GM19397 (cell line): ENCODE data around the gene ATP2A1.

Experiments
- ATAC-seq: cut with Tn5 transposase; IDR thresholded peaks from one replicate; pipeline ENCODE4 v1.9.1; 2021; ENCODE audit warnings: mild to moderate bottlenecking, moderate library complexity; ENCODE audit not compliant: unreplicated experiment

ATP2A1 gene

DNA sequence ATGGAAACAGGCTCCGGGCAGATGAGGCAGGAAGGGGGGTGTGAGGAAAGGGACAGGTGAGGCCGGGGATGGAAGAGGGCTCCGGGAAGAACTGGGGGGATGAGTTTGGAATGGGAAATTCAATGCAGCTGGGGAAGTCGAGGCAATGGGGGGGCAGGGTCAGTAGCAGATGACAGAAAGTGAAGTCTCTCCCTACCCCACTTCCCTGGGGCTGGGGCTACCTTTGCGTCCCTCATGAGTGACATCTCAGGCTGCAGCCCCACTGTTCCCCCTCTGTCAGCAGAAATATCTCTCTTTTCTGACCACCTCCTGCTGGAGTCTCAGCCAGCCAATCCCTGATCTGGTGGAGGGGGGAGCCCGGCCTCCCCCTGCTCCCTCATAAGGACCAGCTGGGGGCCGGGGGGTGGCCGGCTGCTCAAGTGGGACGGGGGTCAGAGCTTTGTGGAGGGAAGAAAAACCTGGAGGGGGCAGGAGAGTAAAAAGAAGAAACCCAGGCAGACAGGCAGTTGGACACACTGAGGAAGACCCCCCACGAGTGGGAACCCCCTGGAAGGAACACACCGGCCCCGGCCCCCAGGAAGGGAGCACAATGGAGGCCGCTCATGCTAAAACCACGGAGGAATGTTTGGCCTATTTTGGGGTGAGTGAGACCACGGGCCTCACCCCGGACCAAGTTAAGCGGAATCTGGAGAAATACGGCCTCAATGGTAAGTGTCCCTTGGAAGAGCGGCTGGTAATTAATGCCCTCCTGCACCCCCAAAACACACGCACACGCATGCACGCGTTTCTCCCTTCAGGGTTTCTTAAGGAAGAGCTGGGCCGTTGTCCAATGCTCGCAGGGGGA is at the start of gene ATP2A1:
TSS of gene ATP2A1 (plus strand) at position 406 of the 844 bp plus-strand sequence. CDS start at position 590, 184 bp downstream.
- ATAC-seq, result no peak

DNA sequence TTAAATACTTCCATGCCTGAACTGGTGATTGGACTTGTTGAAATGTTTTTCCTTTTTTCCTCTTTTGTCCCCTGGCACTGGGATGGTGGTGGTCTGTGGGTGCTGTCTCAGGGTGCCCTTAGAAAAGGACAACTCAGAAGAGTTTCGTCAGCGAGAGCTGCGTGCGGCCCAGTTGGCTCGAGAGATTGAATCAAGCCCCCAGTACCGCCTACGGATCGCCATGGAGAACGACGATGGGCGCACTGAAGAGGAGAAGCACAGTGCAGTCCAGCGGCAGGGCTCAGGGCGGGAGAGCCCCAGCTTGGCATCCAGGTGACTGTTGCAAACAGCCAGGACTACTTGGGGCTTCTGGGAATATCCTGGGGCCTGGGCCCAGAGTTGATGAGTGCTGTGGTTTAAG is 48.5 kb upstream of the ATP2A1 start:
- no peak for ATAC-seq

DNA sequence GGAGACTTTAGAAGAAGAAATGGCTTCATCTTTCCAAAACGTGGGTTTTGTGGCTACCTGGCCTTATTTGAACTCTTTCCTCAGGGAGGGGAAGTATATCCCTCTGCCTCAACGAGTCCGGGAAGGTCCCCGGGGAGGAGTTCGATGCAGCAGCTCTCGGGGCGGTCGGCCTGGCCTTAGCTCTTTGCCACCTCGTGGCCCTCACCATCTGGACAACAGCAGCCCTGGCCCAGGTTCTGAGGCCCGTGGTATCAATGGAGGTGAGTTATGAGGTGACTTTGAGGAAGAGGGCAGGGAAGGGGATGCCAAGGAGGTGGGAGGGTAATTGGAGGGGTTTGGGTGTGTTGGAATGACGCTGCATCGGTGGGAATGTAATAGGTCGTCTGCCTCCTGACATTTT is 47.8 kb upstream of the ATP2A1 start:
- ATAC-seq, result no peak

DNA sequence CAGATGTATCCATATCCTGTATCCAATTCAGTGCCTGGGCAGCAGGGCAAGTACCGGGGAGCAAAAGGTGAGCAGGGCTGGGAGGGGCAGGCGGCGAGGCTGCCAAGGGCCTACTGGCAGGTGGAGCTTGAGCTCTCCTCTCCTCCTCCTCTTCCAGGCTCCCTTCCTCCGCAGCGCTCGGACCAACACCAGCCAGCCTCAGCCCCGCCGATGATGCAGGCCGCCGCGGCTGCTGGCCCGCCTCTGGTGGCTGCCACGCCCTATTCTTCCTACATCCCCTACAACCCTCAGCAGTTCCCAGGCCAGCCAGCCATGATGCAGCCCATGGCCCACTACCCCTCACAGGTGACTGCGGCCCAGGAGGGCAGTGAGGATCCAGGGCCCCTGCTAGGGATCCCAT is 43.9 kb upstream of the ATP2A1 start:
- ATAC-seq, result no peak

DNA sequence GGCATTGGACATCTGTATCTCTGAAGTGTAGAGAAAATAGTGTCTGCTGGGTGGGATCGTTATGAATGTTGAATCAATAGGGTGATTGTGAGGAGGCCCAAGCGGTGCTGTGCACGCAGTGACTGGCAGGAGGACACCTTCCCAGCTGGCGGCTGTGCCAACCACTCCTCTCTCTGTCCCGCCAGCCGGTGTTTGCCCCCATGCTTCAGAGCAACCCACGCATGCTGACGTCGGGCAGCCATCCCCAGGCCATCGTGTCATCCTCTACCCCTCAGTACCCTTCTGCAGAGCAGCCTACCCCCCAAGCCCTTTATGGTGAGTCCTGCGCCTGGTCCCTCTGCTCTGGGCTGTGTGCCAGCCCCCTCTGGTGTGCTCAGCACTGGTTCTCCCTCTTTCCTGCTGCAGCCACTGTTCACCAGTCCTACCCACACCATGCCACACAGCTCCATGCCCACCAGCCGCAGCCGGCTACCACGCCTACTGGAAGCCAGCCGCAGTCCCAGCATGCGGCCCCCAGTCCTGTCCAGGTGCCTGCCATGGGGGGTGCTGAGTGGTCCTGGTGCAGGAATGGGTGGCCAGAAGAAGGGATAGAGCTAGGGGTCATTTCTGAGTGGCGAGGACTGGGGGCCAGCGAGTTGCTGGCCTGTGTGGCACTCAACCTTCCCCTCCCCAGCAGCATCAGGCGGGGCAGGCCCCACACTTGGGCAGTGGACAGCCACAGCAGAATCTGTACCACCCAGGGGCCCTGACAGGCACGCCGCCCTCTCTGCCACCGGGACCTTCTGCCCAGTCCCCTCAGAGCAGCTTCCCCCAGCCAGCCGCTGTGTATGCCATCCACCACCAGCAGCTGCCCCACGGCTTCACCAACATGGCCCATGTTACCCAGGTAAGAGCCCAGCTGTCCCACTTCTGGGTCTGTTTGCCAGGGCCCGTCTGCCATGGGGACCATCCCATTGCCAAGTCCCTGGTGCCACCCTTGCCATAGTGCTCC is 43.1 kb upstream of the ATP2A1 start:
- no peak for ATAC-seq

DNA sequence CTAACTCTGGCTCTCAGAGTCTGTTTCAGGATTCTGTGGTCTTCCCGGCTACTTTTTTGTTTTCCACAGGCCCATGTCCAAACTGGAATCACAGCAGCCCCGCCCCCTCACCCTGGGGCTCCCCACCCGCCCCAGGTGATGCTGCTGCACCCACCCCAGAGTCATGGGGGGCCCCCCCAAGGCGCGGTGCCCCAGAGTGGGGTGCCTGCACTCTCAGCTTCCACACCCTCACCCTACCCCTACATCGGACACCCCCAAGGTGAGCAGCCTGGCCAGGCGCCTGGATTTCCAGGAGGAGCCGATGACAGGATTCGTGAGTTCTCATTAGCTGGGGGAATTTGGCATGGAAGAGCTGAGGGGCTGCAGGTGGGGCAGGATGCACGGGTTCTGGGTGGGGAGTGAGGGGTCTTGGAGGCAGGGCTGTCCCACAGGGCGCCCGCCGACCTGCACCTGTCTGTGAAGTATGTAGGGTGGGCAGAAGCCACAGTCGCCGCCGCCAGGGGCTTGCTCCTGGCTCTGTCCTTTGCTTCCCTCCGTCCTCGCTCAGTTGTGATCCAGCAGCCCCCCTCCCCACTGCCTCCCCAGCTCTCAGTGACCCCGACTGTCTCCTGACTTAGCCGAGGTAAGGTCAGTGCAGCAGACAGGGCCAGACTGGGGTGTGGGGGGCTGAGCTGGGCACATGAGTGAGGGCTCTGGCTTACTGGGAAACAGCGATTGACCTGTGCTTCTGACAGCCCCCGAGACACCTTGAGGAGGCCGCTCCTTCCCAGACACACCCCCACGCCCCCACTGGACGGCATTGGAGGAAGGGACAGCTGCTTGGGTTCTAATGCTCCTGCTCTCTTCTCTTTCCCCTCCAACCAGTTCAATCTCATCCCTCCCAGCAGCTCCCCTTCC is 42.2 kb upstream of the ATP2A1 start:
- ATAC-seq, result no peak

DNA sequence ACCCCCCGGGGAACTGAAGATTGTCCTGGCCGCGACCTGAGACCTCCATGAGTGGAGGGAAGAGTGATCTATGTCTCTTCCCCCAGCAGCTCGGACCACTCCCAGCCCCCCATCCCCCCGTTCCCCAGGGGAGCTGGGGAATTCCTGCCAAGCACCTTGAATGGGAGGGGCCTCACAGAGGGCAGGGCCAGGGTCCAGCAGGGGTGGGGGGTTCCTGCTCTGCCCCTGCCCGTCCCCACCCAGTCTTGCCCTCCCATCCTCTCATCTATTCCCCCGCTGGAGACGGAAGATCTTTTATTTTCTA is 41.6 kb upstream of the ATP2A1 start:
- ATAC-seq, result no peak

DNA sequence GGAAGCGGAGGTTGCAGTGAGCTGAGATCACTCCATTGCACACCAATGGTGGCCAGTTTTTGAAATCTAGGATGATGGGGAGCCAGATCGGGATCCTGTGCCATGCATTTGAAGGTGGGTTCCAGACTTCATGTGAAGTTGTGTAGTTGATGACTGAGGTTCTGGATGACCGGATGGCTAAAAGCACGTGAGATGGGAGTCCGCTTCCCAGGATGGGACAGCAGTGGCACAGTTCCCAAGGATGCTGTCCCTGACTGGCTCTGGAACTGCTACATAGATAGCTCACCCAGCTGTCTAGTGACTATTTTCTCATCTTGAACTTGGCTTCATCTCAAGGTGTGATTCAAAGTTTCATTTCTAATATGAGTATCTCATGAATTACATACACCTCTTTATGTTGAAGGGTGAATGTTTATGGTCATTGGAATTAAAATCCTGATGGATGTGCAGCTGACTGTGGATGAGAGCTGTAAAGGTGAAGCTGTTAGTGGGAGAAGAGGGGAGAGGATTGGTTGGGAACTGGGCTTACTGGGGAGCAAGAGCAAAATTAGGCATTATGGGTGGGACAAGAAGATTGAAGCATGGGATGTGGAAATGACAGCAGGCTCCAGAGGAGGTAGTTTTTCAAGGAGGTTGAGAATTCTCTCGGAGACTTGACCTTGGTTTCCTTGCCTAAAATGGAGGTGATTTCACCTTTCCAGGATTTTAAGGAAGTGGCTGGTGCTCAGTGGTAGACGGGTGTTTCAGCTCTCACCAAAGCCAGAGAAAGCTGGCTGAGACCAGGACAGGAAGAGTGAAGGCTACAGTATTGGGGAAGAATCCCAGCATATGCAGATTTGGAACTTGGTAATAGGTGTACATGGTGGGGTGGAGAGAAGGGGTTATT is 40.4 kb upstream of the ATP2A1 start:
- ATAC-seq, result no peak

DNA sequence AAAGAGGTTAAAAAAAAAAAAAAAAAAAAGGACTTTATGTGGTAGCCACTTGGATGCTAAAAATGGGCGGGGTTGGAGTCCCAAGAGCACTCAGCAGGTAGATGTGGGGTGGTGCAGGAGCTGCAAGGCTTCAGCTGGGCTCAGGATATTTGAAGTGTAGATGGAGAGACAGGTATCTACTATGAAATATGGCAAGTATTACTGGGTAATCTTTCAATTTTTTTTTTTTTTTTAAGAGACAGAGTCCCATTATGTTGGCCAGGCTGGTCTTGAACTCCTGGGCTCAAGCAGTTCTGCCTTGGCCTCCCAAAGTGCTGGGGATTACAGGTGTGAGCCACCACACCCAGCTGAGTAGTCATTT is 39.8 kb upstream of the ATP2A1 start:
- ATAC-seq, result no peak

DNA sequence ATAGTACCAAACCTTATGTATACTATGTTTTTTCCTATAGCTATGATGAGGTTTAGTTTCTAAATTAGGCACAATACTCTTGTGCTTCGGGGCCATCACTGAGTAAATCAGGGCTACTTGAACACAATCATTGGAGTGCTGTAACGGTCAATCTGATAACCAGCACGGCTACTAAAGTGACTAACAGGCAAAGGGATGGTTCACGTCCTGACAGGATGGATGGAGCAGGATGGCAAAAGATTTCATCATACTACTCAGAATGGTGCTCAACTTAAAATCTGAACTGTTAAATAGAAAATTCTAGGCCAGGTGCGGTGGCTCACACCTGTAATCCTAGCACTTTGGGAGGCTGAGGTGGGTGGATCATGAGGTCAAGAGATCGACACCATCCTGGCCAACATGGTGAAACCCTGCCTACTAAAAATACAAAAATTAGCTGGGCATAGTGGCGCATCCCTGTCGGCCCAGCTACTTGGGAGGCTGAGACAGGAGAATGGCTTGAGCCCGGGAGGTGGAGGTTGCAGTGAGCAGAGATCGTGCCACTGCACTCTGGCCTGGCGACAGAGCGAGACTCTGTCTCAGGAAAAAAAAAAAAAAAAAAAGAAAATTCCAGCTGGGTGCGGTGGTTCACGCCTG is 39.2 kb upstream of the ATP2A1 start:
- ATAC-seq, result no peak

DNA sequence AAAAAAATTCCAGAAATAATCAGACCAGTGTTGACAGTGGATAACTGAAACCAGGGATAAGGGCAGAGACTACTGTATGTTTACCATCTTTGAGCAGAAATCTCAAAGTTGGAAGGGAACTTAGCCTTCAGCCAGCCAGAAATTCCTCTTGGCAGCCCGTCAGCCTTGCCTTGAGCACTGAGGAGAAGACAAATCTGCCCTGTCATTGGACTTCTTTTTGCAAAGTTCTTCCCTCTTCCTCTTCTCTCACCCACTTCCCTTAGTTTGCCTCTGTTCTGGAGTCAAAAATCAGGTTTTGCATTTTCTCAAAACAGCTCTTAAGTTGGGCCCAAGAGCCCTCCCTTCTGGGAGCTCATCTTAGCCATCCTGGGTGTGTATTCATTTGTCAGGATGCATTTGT is 38.4 kb upstream of the ATP2A1 start:
- ATAC-seq, result no peak

DNA sequence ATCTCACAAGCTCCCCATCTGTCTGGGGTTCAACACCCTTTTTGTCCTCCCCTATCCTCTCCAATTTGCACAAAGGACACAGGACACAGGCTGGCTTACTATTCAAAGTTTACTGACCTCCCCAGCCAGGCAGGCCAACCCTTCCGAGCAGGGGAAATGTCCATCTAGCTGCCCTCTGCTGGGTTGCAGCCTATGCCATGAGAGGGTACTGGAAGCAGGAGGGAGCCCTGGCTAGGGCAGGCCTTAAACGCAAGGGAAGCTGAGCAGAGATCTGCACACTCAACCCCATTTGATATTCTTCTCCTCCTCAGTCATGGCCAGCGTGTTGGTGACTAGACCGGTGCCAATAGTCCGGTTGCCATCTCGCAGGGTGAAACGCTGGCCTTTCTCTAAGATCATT is 35.6 kb upstream of the ATP2A1 start:
- no peak for ATAC-seq

DNA sequence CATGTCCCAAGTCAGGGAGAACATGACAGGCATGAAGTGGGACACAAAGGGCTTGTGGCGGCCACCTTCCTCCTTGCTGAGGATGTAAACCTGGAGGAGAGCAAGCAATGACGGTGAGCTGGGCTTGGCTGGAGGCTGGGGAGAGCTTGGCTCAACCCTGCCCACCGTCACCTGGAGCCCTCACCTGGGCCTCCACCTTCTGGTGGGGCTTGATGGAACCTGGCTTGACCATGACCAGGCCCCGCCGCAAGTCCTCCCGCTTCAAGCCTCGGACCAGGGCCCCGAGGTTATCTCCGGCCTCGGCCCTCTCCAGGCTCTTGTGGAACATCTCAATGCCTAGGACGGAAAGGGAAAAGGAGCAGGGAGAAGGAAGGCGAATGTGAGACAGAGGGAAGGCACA is 34.5 kb upstream of the ATP2A1 start:
- no peak for ATAC-seq

DNA sequence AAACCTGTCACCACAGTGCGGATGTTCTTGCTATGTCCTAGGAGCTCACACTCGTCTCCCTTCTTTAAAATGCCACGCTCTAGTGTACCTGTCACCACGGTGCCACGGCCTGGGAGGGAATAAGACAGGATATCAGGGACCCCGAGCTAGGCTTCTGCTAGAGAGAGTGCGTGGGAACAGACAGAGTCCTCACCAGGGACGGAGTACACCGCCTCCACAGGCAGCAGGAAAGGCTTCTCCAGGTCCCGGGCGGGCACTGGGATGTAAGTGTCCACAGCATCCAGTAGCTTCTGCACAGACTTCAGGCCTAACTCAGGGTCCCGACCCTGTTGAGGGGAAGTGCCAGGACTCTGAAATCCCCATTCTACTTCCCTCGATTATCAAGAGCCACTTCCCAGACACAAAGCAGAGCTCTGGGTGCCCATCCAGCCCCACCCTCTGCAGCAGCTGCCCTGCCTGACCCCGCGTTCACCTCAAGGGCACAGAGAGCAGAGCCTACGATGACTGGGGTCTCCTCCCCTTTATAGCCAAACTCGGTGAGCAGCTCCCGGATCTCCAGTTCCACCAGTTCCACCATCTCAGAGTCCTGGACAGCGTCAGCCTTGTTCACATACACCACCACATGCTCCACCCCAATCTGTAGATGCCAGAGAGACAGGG is 33.9 kb upstream of the ATP2A1 start:
- ATAC-seq, result no peak

DNA sequence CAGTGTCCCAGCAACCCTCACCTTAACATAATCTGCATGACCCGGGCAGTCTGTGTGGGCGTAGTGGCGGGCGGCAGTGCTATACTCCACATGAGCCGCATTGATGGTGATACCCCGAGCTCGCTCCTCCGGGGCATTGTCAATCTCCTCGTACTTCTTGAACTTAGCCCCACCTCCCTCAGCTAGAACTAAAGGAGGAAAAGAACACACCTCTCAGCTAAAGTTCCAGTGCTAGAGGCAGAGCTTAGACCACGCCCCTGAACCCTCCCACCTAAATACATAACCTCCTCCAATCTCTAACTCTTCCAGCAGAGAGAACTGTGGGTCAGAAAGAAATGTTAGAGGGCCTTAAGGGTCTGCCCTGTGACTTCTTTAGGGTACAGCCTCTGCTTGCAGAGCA is 33.0 kb upstream of the ATP2A1 start:
- ATAC-seq, result no peak

DNA sequence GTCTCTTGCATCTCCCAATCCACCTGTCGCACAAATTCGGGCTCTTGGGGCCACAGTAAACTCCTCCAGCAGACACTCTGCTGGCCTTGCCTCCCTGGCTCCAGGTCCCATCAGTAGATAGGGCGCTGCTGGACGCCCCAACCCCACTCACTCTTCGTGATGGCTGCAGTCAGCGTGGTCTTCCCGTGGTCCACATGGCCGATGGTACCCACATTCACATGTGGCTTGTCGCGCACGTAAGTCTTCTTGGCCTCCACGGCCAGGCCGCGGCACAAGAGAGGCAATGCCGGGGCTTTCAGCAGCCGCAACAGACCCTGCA is 32.6 kb upstream of the ATP2A1 start:
- peak; percentile 3 for ATAC-seq

DNA sequence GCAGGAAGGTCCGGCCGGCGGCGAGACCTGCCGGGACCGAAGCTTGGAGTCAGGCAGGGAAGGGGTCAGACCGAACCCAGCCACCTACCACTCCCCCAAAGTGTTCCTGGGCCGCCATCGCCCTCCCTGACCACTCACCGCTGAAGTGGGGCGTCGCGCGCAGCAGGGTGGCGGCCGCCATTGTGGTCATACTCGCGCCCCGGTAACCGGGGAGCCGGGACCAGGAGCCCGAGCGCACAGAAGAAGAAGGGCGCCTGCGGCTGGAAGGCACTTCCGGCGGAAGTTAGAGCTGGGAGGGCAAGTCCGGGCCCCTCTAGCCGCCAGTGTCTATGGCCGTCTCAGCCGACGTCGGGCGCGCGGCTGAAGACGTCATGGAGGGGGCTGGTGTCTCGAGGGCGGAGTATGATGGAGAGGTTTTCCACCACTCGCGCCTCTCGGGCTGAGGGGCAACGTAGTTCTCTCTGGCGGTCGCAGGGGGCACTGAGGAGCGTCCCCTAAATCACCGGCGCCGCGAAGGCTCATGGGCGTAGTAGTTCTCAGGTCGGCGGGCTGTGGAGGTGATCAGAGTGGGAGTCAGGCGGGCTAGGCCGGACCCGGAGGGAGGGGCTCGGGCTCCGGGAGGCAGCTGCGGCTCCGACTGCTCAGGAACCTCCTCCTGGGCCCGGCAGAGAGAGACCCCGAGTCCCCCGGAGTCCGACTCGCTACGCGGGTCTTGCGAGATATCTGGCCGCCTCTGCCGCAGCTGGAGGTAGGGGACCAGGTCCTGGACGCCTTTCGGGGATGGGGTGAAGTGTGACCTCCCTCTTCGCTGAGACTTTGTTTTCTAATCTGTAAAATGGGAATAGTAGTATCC is 32.0 kb upstream of the ATP2A1 start, which contains the start of gene TUFM:
TSS of gene TUFM (minus strand) at position 269 of the 853 bp plus-strand sequence. CDS start at position 190, 79 bp downstream.
- ATAC-seq, result peak; percentile 90

DNA sequence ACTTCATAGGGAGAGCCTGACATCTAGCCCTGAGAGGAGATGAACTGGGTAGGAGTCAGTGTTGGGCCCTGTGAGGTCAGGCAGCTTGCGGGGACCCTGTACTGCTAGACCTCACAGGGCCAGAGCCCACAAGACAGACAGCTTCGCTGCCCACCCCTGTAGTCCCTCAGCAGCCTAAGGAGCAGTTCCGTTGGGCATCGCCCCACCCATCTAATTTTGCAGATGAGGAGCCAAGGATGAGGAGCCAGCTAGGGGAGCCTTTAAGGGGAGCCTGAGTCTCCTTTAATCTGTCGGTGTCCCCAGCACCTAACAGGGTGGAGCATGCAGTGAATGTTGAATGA is 31.4 kb upstream of the ATP2A1 start:
- no peak for ATAC-seq
